Measurements from ENCODE around the gene GMPPB.
A peak's percentile ranks its signal among the peaks of the same experiment; 100 is the strongest.
"Not testable (repeated sequence)": the region's sequence is repeated elsewhere in the genome, so short reads cannot be mapped to it uniquely, and the experiment has no call there.

The GMPPB gene

GRCh38 chr3:49689908-49690624 is 33.7 kb downstream of the GMPPB start:
- DNase-seq (ENCODE audit: low spot score), result not testable (repeated sequence)

GRCh38 chr3:49689046-49689907 is 34.5 kb downstream of the GMPPB start, which contains the start of the genes MST1 and RNF123:
Gene MST1, minus strand, starts transcription at chr3:49689474. Its CDS starts 783 bp downstream, at chr3:49688691.
Gene RNF123, plus strand, starts transcription at chr3:49689557. Its CDS starts 1,609 bp downstream, at chr3:49691166.
- peak; percentile 93 for DNase-seq (ENCODE audit: low spot score)

GRCh38 chr3:49688338-49689045 is 35.3 kb downstream of the GMPPB start:
- DNase-seq (ENCODE audit: low spot score), result not testable (repeated sequence)

- DNase-seq (ENCODE audit: low spot score), result not testable (repeated sequence)
Measured at GRCh38 chr3:49687424-49687795, 36.3 kb downstream of the GMPPB start.

GRCh38 chr3:49686769-49687423 is 36.9 kb downstream of the GMPPB start:
- DNase-seq (ENCODE audit: low spot score), result not testable (repeated sequence)

GRCh38 chr3:49686346-49686745 is 37.4 kb downstream of the GMPPB start:
- DNase-seq (ENCODE audit: low spot score), result not testable (repeated sequence)

- not testable (repeated sequence) for DNase-seq (ENCODE audit: low spot score)
Measured at GRCh38 chr3:49685846-49686245, 37.9 kb downstream of the GMPPB start.

DNA sequence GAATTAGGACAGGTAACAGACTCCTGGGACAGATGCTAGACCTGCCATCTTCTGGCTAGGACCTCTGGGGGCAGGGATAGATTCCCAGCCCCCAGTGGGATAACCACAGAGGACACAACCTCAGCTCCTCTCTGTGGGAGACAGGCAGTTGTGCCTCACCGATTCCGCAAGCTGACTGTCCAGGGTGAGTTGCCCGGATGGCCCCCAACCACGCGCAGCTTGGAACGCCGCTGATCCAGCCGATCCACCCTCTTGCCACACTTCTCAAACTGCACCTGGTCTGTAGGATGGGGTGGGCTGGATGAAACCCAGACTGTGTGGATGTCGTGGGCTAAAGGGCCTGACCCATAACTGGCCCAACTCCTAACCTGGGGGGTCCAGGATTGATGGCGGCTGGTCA is 38.6 kb downstream of the GMPPB start:
- DNase-seq (ENCODE audit: low spot score), result not testable (repeated sequence)

DNA sequence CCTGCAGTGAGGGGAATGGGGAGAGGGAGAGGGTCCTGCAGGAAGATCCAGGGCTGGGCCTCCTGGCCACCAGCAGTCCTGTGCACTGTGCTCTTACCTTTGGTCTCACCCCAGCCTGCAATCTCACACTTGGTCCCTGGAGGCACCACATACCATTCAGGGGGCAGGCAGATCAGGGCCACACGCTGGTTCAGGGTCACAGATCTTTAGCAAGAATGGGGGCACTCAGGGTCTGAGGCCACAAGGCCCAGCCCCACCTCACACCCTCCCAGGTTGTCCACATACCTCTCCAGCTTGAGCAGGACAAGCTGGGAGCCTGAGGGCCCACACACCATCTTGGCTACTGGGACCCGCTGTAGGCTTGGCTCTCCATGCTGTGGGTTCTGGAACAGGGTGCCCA is 39.3 kb downstream of the GMPPB start:
- not testable (repeated sequence) for DNase-seq (ENCODE audit: low spot score)

DNA sequence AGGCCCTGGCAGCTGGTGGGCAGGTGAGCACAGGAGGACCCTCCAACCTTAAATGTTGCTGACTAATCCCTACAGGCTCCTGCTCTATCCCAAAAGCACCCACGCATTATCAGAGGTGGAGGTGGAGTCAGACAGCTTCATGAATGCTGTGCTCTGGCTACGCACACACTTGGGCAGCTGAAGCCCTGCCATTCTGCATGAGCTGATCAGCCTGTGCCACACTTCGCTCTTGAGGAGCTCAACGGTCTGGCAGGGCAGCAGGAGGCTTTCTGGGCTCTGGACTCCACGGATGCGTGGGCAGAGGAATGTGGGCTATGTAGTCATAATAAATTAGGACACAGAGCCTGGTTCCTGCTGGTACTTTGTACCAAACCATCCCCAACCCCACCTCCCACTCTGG is 40.6 kb downstream of the GMPPB start:
- no peak for DNase-seq (ENCODE audit: low spot score)

- DNase-seq (ENCODE audit: low spot score), result no peak
Measured at GRCh38 chr3:49681543-49681942, 42.2 kb downstream of the GMPPB start.

GRCh38 chr3:49681232-49681522 is 42.6 kb downstream of the GMPPB start:
- DNase-seq (ENCODE audit: low spot score), result no peak

- DNase-seq (ENCODE audit: low spot score), result no peak
Measured at GRCh38 chr3:49680493-49681231, 43.1 kb downstream of the GMPPB start.

GRCh38 chr3:49675912-49676311 is 47.8 kb downstream of the GMPPB start:
- no peak for DNase-seq (ENCODE audit: low spot score)

DNA sequence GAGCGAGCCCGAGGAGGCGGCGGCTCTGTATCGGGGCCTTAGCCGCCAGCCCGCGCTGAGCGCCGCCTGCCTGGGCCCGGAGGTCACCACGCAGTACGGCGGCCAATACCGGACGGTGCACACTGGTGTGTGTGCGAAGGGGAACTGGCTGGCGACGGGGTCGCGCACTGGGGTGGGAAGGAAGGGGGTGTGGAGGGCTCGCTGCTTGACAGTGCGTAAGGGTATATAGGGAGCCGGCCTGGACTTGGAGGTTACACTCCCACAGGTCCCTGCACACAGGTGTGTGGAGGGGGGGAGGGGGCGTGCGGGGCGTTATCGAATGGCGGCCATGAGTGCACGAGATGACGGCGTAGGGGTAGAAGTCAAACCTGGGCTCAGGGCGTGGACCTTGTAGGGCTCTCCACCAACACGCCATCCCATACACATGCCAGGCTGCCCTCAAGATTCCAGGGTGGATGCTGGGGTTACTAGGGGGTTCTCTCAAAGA is 49.2 kb downstream of the GMPPB start:
- DNase-seq (ENCODE audit: low spot score), result no peak

GRCh38 chr3:49673715-49674496 is 49.8 kb downstream of the GMPPB start, which contains the start of gene APEH:
Gene APEH, plus strand, starts transcription at chr3:49674351. Its CDS starts 51 bp downstream, at chr3:49674402.
- peak; percentile 98 for DNase-seq (ENCODE audit: low spot score)

GRCh38 chr3:49673121-49673714 is 50.5 kb downstream of the GMPPB start:
- no peak for DNase-seq (ENCODE audit: low spot score)

GRCh38 chr3:49671291-49672288 is 52.2 kb downstream of the GMPPB start:
- peak; percentile 76 for DNase-seq (ENCODE audit: low spot score)

GRCh38 chr3:49670940-49671290 is 52.8 kb downstream of the GMPPB start:
- DNase-seq (ENCODE audit: low spot score), result no peak
